Right lobe of liver (tissue), 6 donors: ENCODE results near the gene GSDME. TPM values are rescaled to one million over a fixed set of nuclear protein-coding genes. Genes with fewer than 3 reads are reported as not detected.

Experiments used
- ATAC-seq, 4 donors: fragments of 200-7000 bp; cut with Tn5 transposase; one replicate each; pipeline ENCODE4 v1.9.1; 2020; ENCODE audit warnings: mild to moderate bottlenecking in 4 of 4, moderate library complexity in 4 of 4
- DNase-seq, 3 donors: peaks; one replicate each; pipeline ENCODE4 v3.0.0-alpha.2; 2020
- H3K27ac ChIP-seq, 3 donors: fragments of 200-600 bp; one replicate each; pipeline ENCODE4 v1.8.0; 2022
- H3K27me3 ChIP-seq, 2 donors: fragments of 200-600 bp; one replicate each; pipeline ENCODE4 v1.8.0; 2022
- H3K36me3 ChIP-seq, 4 donors: fragments of 200-600 bp; sonication (generic) in 1 of 4; one replicate each; pipeline versions ENCODE4 v1.5.1 to v1.8.0; 2017 to 2022; ENCODE audit warnings: control low read depth in 1 of 4
- H3K4me1 ChIP-seq, 4 donors: fragments of 200-600 bp; sonication (generic) in 1 of 4; one replicate each; pipeline versions ENCODE4 v1.5.1 to v1.8.0; 2017 to 2022; ENCODE audit warnings: control low read depth in 1 of 4
- H3K4me3 ChIP-seq, 3 donors: fragments of 200-600 bp; one replicate each; pipeline ENCODE4 v1.8.0; 2022
- H3K9me3 ChIP-seq, 4 donors: fragments of 200-600 bp; sonication (generic) in 1 of 4; one replicate each; pipeline versions ENCODE4 v1.5.1 to v1.8.0; 2017 to 2022; ENCODE audit warnings: control low read depth in 1 of 4
- POLR2A ChIP-seq: fragments of 450-650 bp; IDR thresholded peaks from one replicate; pipeline ENCODE4 v1.6.1; 2017; ENCODE audit warnings: antibody characterized with exemption, mild to moderate bottlenecking
- WGBS: methylation state at CpG from one replicate; pipeline ENCODE4 v1.1.6; 2018; ENCODE audit warnings: low coverage, low lambda C conversion rate; ENCODE audit not compliant: insufficient coverage; ENCODE audit errors: missing lambda C conversion rate; 5-methylcytosine and 5-hydroxymethylcytosine counted together
- intact Hi-C, 2 donors: fragments of 100-400 bp; cut with DNase I; formaldehyde crosslinking; loops; one replicate each; pipeline versions ENCODE4 v1.11.2 to v1.14.1; 2022
- total RNA-seq, 6 experiments: library from RNA; depleted of rRNA in 2 of 6; stranded (reverse); fragments of >200 nt in 2 of 6; fragmentation: NEBNext Ultra II Directional in 3 of 6; extraction: Animal tissue kit (Norgen Biotek cat#: 25700) in 3 of 6; gene quantifications; one replicate each; pipeline versions ENCODE4 v1.1.0 to v1.2.4, GENCODE V29; 2016 to 2023
- TF ChIP-seq, protein P1 (sequence below), 4 donors: fragments of 200-600 bp in 3 of 4; fragments of 450-650 bp in 1 of 4; IDR thresholded peaks; one replicate each; pipeline versions ENCODE4 v1.5.1 to v1.8.0; 2016 to 2022; ENCODE audit warnings: antibody characterized with exemption in 4 of 4, mild to moderate bottlenecking in 2 of 4
- donor health status: DM: no; HTN: yes; CAD: no.
- donor health status: DM: no; HTN: no; CAD: no.
- donor health status: DM: no; HTN: no; CAD: no.
- donor health status: DM: no; HTN: yes; CAD: no.
- donor health status: DM: no; HTN: yes; CAD: no.

The GSDME gene
- total RNA-seq, 6 experiments from 2014 or later = 3.1 to 10.2 (median 5.8) TPM

DNA sequence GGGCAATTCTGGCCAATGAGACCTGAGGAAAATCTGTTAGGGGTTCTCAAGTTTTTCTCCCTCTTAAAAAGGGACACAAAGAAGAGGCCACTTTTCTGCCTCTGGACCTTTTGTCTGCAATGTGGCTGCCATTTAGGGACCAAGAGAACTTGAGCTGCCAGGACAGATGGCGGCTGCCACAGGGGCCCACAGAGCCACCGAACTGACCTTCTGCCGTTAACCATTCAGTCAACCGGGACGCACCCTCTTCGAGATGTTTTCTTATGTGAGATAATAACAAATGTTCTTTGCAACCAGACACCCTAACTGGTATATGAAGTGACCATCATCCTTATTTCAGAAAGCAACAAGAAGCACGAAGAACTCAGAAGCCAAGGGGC lies 29.2 kb downstream of the GSDME start:
- H3K9me3 ChIP-seq = no peaks in the 10 kb centered on the region
- ATAC-seq = no peak
- WGBS = 90% methylated on average over 6 of the region's 7 CpGs
- H3K27me3 ChIP-seq = no peaks in the 10 kb centered on the region
- H3K27ac ChIP-seq = no peak overlapping the region
- intact Hi-C loops = no loop called here
- no peak for DNase-seq
- no peaks in the 10 kb centered on the region for H3K36me3 ChIP-seq
- no peak overlapping the region for H3K4me3 ChIP-seq
- no peak for TF ChIP-seq POLR2A
- TF ChIP-seq, protein P1, sequence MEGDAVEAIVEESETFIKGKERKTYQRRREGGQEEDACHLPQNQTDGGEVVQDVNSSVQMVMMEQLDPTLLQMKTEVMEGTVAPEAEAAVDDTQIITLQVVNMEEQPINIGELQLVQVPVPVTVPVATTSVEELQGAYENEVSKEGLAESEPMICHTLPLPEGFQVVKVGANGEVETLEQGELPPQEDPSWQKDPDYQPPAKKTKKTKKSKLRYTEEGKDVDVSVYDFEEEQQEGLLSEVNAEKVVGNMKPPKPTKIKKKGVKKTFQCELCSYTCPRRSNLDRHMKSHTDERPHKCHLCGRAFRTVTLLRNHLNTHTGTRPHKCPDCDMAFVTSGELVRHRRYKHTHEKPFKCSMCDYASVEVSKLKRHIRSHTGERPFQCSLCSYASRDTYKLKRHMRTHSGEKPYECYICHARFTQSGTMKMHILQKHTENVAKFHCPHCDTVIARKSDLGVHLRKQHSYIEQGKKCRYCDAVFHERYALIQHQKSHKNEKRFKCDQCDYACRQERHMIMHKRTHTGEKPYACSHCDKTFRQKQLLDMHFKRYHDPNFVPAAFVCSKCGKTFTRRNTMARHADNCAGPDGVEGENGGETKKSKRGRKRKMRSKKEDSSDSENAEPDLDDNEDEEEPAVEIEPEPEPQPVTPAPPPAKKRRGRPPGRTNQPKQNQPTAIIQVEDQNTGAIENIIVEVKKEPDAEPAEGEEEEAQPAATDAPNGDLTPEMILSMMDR (IDR thresholded peaks at IDR 0.05) = no peak
- peaks cover 0 to 1% (median 0%) of the 10 kb centered on the region in 4 donors for H3K4me1 ChIP-seq

- H3K9me3 ChIP-seq = no peaks in the 10 kb centered on the region
- no peak for ATAC-seq
- no peaks in the 10 kb centered on the region for H3K27me3 ChIP-seq
- intact Hi-C loops = no loop called here
- no peak for DNase-seq
- WGBS = 85% methylated on average over 4 of the region's 13 CpGs
- TF ChIP-seq, protein P1 (IDR thresholded peaks at IDR 0.05) = no peak
- no peak for TF ChIP-seq POLR2A
- no peaks in the 10 kb centered on the region for H3K36me3 ChIP-seq
- H3K4me3 ChIP-seq = no peak overlapping the region
- H3K4me1 ChIP-seq = no peaks in the 10 kb centered on the region
- no peak overlapping the region for H3K27ac ChIP-seq
Measured at GRCh38 chr7:24727154-24728120, 29.8 kb downstream of the GSDME start.

DNA sequence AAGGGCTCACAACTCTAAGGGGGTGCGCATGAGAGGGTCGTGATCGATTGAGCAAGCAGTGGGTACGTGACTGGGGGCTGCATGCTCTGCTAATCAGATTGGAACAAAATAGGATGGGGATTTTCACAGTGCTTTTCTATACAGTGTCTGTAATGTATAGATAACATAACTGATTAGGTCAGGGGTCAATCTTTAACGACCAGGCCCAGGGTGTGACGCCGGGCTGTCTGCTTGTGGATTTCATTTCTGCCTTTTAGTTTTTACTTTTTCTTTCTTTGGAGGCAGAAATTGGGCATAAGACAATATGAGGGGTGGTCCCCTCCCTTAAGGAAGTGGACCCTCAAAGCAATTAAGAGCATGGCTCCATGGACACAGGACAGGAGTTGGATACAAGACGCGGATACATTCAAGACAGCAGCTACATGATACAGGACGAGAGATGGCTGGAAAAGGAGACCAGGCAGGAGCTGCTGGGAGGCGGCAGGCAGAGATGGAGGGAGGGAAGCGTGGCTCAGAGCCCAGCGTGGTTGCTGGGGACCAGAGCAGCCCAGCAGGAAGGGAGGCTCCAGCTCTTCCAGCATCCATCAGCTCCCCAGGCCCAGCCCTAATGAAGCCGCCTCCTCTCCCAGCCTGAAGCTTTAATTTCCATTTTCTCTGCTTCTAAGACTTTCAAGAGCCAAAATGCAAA lies 31.6 kb downstream of the GSDME start:
- H3K4me3 ChIP-seq = no peak overlapping the region
- no peaks in the 10 kb centered on the region for H3K27me3 ChIP-seq
- TF ChIP-seq, protein P1 (IDR thresholded peaks at IDR 0.05) = no peak
- TF ChIP-seq POLR2A = no peak
- DNase-seq = no peak
- WGBS = 84% methylated on average over 10 of the region's 14 CpGs
- H3K4me1 ChIP-seq = no peaks in the 10 kb centered on the region
- intact Hi-C loops = no loop called here
- H3K36me3 ChIP-seq = no peaks in the 10 kb centered on the region
- H3K9me3 ChIP-seq = no peaks in the 10 kb centered on the region
- no peak for ATAC-seq
- no peak overlapping the region for H3K27ac ChIP-seq

DNA sequence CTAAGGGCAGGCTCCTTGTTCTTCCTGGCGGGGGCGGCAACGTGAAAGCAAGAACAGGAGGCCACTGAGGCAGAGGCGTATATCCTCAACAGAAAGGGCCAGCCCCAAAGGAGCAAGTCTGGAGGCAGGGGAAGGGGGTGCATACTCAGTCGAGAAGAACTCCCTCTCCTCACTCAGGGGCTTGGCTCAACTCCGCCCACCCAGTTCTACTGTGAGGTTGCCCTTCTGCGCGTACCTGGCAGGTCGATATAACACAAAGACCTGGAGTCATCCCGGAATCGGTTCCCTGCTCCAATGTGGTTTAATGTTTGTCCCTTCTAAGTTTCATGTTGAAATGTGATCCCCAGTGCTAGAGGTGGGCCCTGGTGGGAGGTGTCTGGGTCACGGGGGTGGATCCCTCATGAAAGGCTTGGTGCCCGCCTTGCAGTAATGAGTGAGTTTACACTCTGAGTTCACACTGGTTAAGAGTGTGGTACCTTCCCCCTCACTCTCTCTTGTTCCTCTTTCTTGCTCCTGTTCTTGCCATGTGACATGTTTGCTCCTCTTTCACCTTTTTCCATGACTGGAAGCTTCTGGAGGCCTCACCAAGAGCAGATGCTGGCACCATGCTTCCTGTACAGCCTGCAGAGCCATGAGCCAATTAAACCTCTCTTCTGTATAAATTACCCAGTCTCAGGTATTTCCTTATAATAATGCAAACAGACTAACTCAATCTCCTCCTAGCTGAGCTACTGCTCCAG lies 32.6 kb downstream of the GSDME start:
- Histone ChIP-seq H3K27ac (no peak overlapping the region), H3K27me3 (no peaks in the 10 kb centered on the region), H3K4me1 (no peaks in the 10 kb centered on the region), H3K4me3 (no peak overlapping the region), H3K9me3 (no peaks in the 10 kb centered on the region), H3K36me3 (no peaks in the 10 kb centered on the region)
- DNase-seq (no peak), ATAC-seq (no peak)
- 95% methylated on average over 12 of the region's 13 CpGs for WGBS
- TF ChIP-seq POLR2A = no peak
- TF ChIP-seq, protein P1 (IDR thresholded peaks at IDR 0.05) = no peak
- intact Hi-C loops = no loop called here
